Muscle of leg (tissue), 11 donors: ENCODE results near the gene ATXN1. TPM values are rescaled to one million over a fixed set of nuclear protein-coding genes. Genes with fewer than 3 reads are reported as not detected.

ENCODE experiments used
- DNase-seq: peaks from one replicate; pipeline ENCODE4 v3.0.0; 2013
- H3K27ac ChIP-seq: one replicate; pipeline ENCODE4 v1.5.1; 2013; ENCODE audit warnings: mild to moderate bottlenecking, low read length, control low read depth
- H3K27me3 ChIP-seq: one replicate; pipeline ENCODE4 v1.6.1; 2013; ENCODE audit warnings: low read length; ENCODE audit not compliant: control insufficient read depth, insufficient read depth
- H3K36me3 ChIP-seq: one replicate; pipeline ENCODE4 v1.6.1; 2013; ENCODE audit warnings: low read length; ENCODE audit not compliant: control insufficient read depth, insufficient read depth
- H3K4me1 ChIP-seq: one replicate; pipeline ENCODE4 v1.6.1; 2013; ENCODE audit warnings: low read length; ENCODE audit not compliant: control insufficient read depth, insufficient read depth
- H3K4me3 ChIP-seq: one replicate; pipeline ENCODE4 v1.5.1; 2013; ENCODE audit warnings: low read length, control low read depth
- H3K9me3 ChIP-seq: replicated peaks from 2 replicates; pipeline ENCODE4 v1.6.1; 2013; ENCODE audit warnings: low read depth, low read length; ENCODE audit not compliant: control insufficient read depth
- WGBS: methylation state at CpG from one replicate; pipeline ENCODE4 v1.1.5; 2013; ENCODE audit warnings: missing lambda C conversion rate; ENCODE audit not compliant: insufficient coverage; 5-methylcytosine and 5-hydroxymethylcytosine counted together
- polyA plus RNA-seq, 8 donors: library from polyadenylated mRNA; unstranded; fragments of 120-200 nt; gene quantifications; one replicate each; pipeline versions ENCODE4 v1.2.1 to v1.2.3, GENCODE V29; 2013; ENCODE audit warnings: inconsistent platforms in 1 of 8, low replicate concordance in 1 of 8; ENCODE audit not compliant: insufficient read length in 8 of 8, insufficient read depth in 1 of 8
- total RNA-seq: library from RNA; stranded (reverse); fragments of 120-200 nt; gene quantifications from one replicate; pipeline ENCODE4 v1.2.4, GENCODE V29; 2013

Gene ATXN1
- total and polyA plus RNA-seq, 9 donors, result 10.2 to 19.9 (median 12.9) TPM

GRCh38 chr6:16753341-16753740 is 7.9 kb downstream of the ATXN1 start:
- no peaks in the 10 kb centered on the region for H3K9me3 ChIP-seq
- H3K36me3 ChIP-seq, result peaks cover 10% of the 10 kb centered on the region
- H3K4me1 ChIP-seq, result peaks cover 4% of the 10 kb centered on the region
- WGBS, result 67% methylated on average over 1 of the region's 4 CpGs
- H3K4me3 ChIP-seq, result no peak overlapping the region
- no peak for DNase-seq
- H3K27me3 ChIP-seq, result no peaks in the 10 kb centered on the region
- H3K27ac ChIP-seq, result no peak overlapping the region

DNA sequence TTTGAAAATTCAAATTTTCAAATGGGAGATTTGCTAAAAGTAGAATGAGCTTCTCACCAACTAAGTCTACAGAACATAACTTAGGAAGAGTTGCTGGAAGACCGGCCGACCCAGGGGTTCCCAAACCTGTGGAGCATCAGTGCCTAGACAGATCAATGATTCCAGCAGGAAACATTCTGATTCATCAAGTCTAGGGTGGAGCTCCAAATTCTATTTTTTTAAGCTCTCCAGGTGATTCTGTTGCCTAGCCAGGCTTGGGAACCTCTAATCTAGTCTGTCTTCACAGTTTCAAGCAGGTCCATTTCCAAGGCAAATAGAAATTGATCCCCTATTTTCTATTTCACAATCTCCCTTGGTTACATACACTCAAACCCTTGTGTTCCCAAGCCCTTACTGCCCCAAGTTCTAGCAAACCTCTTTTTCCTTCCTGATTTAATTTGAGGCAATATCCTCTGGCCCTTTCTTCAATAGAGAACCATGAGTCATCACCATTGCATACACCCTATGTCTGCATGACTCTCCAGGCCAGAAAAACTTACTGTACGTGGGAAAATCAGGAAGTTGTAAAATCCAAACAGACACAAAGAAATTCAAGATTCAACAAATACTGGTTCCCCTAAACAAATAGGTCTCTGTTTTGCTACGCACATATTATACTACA is 8.9 kb downstream of the ATXN1 start:
- H3K4me3 ChIP-seq, result no peak overlapping the region
- H3K4me1 ChIP-seq, result peaks cover 5% of the 10 kb centered on the region
- peak; percentile 68 for DNase-seq
- peaks cover 10% of the 10 kb centered on the region for H3K36me3 ChIP-seq
- H3K27me3 ChIP-seq, result no peaks in the 10 kb centered on the region
- H3K27ac ChIP-seq, result no peak overlapping the region
- no peaks in the 10 kb centered on the region for H3K9me3 ChIP-seq
- WGBS, result 94% methylated on average over 2 of the region's 4 CpGs

- 67% methylated on average over 1 of the region's 2 CpGs for WGBS
- Histone ChIP-seq H3K36me3 (peaks cover 10% of the 10 kb centered on the region), H3K9me3 (no peaks in the 10 kb centered on the region), H3K4me1 (peaks cover 7% of the 10 kb centered on the region), H3K4me3 (no peak overlapping the region), H3K27me3 (no peaks in the 10 kb centered on the region), H3K27ac (no peak overlapping the region)
- no peak for DNase-seq
Observed at GRCh38 chr6:16751251-16751946, 9.9 kb downstream of the ATXN1 start.

GRCh38 chr6:16750566-16750965 is 10.7 kb downstream of the ATXN1 start:
- H3K4me3 ChIP-seq, result no peak overlapping the region
- no peaks in the 10 kb centered on the region for H3K9me3 ChIP-seq
- H3K36me3 ChIP-seq, result peaks cover 10% of the 10 kb centered on the region
- H3K27ac ChIP-seq, result no peak overlapping the region
- H3K4me1 ChIP-seq, result peaks cover 7% of the 10 kb centered on the region
- no peaks in the 10 kb centered on the region for H3K27me3 ChIP-seq
- whole genome bisulfite sequencing, result no CpG with 5 or more reads among the region's 5 CpGs
- no peak for DNase-seq

DNA sequence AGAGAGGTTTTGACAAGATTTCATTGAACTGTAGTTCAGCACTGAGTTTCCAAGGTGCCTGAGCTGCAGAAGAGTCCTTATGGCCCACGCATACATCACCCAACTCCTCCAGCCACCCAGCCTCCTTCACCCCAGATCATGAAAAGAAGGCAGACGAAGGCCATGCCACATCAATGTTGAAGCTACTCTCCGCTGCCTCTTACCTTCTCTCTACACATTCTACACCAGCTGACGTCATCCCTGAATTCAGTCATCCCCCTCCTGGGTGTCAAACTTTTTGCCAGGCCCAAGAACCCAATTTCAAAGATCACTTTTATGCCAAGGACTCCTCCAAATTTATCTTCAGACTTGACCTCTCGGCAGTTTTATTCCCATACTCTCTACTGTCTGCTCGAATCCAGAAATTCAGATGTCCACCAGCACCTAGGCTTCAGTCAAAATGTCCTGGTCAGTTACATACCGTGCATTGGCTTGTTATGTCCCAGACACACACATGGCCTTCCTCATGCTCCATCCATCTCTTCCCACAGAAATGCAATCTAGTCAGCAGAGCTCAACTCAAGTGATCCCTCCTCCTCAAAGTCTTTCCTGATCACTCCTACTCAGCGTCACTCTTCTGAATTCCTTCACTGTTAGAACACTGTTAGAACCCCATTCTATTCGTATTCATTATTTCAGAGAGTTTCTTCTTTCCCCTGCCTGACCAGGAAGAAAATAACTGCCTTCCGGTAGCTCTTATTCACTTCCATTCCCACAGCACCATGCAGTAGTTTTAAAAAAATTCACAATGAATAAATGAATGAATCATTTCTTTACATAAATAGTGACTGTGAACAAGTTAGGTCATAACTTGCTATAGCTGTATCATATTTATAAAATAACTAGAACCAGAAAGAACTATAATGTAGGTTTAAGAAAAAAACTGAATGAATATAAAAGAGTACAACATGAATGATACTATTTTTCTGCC is 11.5 kb downstream of the ATXN1 start:
- DNase-seq, result no peak
- WGBS, result 89% methylated on average over 9 of the region's 10 CpGs
- peaks cover 7% of the 10 kb centered on the region for H3K4me1 ChIP-seq

DNA sequence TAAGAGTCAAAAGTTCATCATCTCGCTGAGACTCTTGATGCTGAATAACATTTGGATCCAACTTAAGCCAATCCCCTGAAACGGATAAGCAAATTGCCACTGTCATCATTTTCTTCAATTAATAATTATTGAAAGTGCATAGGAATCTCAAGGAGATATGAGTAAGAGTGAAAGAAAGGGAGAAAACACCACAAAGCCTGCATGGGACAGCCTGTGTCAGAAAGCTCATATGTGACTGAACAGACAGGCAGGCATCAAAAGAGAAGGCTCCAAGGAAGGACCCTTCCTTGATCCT is 13.3 kb downstream of the ATXN1 start:
- no peak overlapping the region for H3K4me3 ChIP-seq
- WGBS, result no CpG with 5 or more reads among the region's 2 CpGs
- no peaks in the 10 kb centered on the region for H3K9me3 ChIP-seq
- no peaks in the 10 kb centered on the region for H3K27me3 ChIP-seq
- no peak overlapping the region for H3K27ac ChIP-seq
- H3K36me3 ChIP-seq, result peaks cover 13% of the 10 kb centered on the region
- peaks cover 7% of the 10 kb centered on the region for H3K4me1 ChIP-seq
- DNase-seq, result no peak

More for the DNA sequence above, 11.5 kb downstream of the ATXN1 start:
- no peaks in the 10 kb centered on the region for H3K27me3 ChIP-seq
- H3K9me3 ChIP-seq, result no peaks in the 10 kb centered on the region
- H3K27ac ChIP-seq, result no peak overlapping the region
- H3K4me3 ChIP-seq, result no peak overlapping the region
- H3K36me3 ChIP-seq, result peaks cover 10% of the 10 kb centered on the region

DNA sequence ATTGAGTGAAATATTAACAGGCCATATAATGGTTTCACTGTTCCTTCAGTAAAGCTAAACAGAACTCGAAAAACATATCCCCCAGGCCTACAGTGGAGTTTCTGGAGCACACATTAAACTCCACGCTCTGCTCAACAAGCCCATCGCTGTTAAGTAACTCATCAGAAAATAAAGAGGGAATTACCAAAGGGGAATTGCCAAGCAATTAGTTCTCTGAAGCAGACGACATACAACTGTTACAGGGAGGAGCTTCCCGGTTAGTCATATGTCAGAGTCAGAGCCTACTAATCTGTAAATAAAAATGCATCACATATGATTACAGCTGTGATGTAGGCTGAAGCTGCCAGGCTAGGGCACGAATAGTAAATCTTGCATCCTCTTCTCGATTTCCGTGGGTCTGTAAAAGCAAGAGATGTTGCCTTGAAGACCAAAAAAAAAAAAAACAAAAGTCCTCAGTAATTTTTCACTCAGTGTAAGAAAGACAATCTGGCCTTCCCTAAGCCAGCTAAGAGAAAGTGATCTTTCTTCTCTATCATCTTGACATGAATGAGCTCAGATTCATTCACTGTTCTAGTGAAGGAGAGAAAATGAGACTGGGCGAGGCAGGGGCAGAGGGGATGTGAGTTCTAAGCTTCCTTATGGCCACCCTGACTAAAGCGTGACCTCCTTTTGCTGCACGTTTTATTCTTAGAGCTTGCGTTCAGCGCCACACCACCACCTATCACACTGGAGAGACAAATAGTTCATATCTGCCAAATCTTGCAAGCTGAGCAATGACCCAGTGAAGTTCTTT is 13.8 kb downstream of the ATXN1 start:
- H3K27me3 ChIP-seq, result no peaks in the 10 kb centered on the region
- H3K4me1 ChIP-seq, result peaks cover 7% of the 10 kb centered on the region
- H3K9me3 ChIP-seq, result no peaks in the 10 kb centered on the region
- H3K36me3 ChIP-seq, result peaks cover 11% of the 10 kb centered on the region
- 67% methylated on average over 1 of the region's 13 CpGs for WGBS
- no peak for DNase-seq
- H3K27ac ChIP-seq, result no peak overlapping the region
- no peak overlapping the region for H3K4me3 ChIP-seq

DNA sequence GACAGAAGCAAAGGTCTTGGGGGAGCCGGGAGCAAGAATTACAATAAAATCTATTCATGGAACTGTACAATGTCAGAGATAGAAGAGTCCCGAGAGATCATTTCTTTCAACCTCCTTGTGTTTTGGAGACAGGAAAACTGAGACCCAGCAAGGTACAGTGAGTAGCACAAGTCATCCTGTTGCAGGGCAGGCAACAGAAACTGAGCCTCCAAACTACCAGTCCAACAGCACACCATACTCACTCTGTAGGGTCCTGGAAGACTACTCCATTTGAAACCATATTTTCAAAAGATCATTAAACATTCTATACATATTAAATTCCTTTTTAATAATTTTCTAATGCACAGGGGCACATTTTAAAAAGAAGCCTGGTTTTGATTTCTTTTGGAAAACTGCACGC is 14.4 kb downstream of the ATXN1 start:
- whole genome bisulfite sequencing, result no CpG with 5 or more reads among the region's 3 CpGs
- Histone ChIP-seq H3K27ac (no peak overlapping the region), H3K9me3 (no peaks in the 10 kb centered on the region)

GRCh38 chr6:16746401-16746800 is 14.9 kb downstream of the ATXN1 start:
- Histone ChIP-seq H3K4me3 (no peak overlapping the region), H3K36me3 (peaks cover 10% of the 10 kb centered on the region), H3K27ac (no peak overlapping the region), H3K4me1 (peaks cover 8% of the 10 kb centered on the region), H3K27me3 (no peaks in the 10 kb centered on the region), H3K9me3 (no peaks in the 10 kb centered on the region)
- no CpG with 5 or more reads among the region's 3 CpGs for WGBS
- no peak for DNase-seq

More for the DNA sequence above, 14.4 kb downstream of the ATXN1 start:
- Histone ChIP-seq H3K27me3 (no peaks in the 10 kb centered on the region), H3K4me3 (no peak overlapping the region), H3K36me3 (peaks cover 10% of the 10 kb centered on the region), H3K4me1 (peaks cover 7% of the 10 kb centered on the region)
- DNase-seq, result no peak
